Neural progenitor cell (in vitro differentiated cells): ENCODE measurements around the gene ITGA5. TPM values are rescaled to one million over a fixed set of nuclear protein-coding genes. Genes with fewer than 3 reads are reported as not detected.

Experiments
- DNase-seq: peaks from one replicate; pipeline ENCODE4 v3.0.0-alpha.2; 2016; ENCODE audit warnings: low spot score
- H2AFZ ChIP-seq: fragments of 200-600 bp; sonication (generic); replicated peaks from 2 replicates; pipeline ENCODE4 v1.6.1; 2016; ENCODE audit warnings: antibody characterized with exemption
- H3F3A ChIP-seq: fragments of 200-600 bp; sonication (generic); 2 replicates; pipeline ENCODE4 v1.6.1; 2016; ENCODE audit warnings: antibody characterized with exemption, low read depth
- H3K27ac ChIP-seq: fragments of 200-600 bp; sonication (generic); 2 replicates; pipeline ENCODE4 v1.5.1; 2016; ENCODE audit warnings: mild to moderate bottlenecking
- H3K27me3 ChIP-seq: fragments of 200-600 bp; sonication (generic); 2 replicates; pipeline ENCODE4 v1.6.1; 2016; ENCODE audit warnings: mild to moderate bottlenecking, moderate library complexity
- H3K36me3 ChIP-seq: fragments of 200-600 bp; sonication (generic); 2 replicates; pipeline ENCODE4 v1.5.1; 2016
- H3K4me1 ChIP-seq: fragments of 200-600 bp; sonication (generic); 2 replicates; pipeline ENCODE4 v1.6.1; 2016; ENCODE audit warnings: mixed run types
- H3K4me2 ChIP-seq: fragments of 200-600 bp; sonication (generic); 2 replicates; pipeline ENCODE4 v1.6.1; 2016
- H3K4me3 ChIP-seq: fragments of 200-600 bp; sonication (generic); 2 replicates; pipeline ENCODE4 v1.5.1; 2016
- H3K79me2 ChIP-seq: fragments of 200-600 bp; sonication (generic); 2 replicates; pipeline ENCODE4 v1.6.1; 2016; ENCODE audit warnings: low read depth
- H3K9ac ChIP-seq: fragments of 200-600 bp; sonication (generic); 2 replicates; pipeline ENCODE4 v1.6.1; 2016
- H3K9me3 ChIP-seq: fragments of 200-600 bp; sonication (generic); 2 replicates; pipeline ENCODE4 v1.5.1; 2016; ENCODE audit warnings: low read depth
- H4K20me1 ChIP-seq: fragments of 200-600 bp; sonication (generic); 2 replicates; pipeline ENCODE4 v1.6.1; 2016; ENCODE audit warnings: low read depth
- H3K27ac Mint-ChIP-seq: 3 replicates; pipeline ENCODE4 v1.8.0; 2021; ENCODE audit warnings: mixed read lengths
- H3K27me3 Mint-ChIP-seq: 2 replicates; pipeline ENCODE4 v1.8.0; 2022; ENCODE audit warnings: low read depth, mild to moderate bottlenecking, inconsistent platforms, moderate library complexity, mixed read lengths; ENCODE audit not compliant: insufficient read depth
- H3K36me3 Mint-ChIP-seq: 3 replicates; pipeline ENCODE4 v1.8.0; 2021; ENCODE audit warnings: mixed read lengths
- H3K4me1 Mint-ChIP-seq: 3 replicates; pipeline ENCODE4 v1.8.0; 2021; ENCODE audit warnings: mixed read lengths
- H3K4me3 Mint-ChIP-seq: 3 replicates; pipeline ENCODE4 v1.8.0; 2021; ENCODE audit warnings: mild to moderate bottlenecking, moderate library complexity, mixed read lengths
- H3K9me3 Mint-ChIP-seq: 3 replicates; pipeline ENCODE4 v1.8.0; 2020; ENCODE audit warnings: mixed read lengths
- EZH2 ChIP-seq: fragments of 200-600 bp; sonication (generic); IDR thresholded peaks from 2 replicates; pipeline ENCODE4 v1.6.1; 2017; ENCODE audit warnings: antibody characterized with exemption, mild to moderate bottlenecking, moderate library complexity
- EZH2phosphoT487 ChIP-seq: fragments of 200-600 bp; sonication (generic); IDR thresholded peaks from 2 replicates; pipeline ENCODE4 v1.6.1; 2017; ENCODE audit warnings: antibody characterized with exemption
- total RNA-seq: library from RNA; depleted of rRNA; stranded (reverse); fragments of >200 nt; gene quantifications from 2 replicates; pipeline ENCODE4 v1.2.3, GENCODE V29; 2015; ENCODE audit warnings: low replicate concordance
- TF ChIP-seq, protein P1 (sequence below): fragments of 200-600 bp; sonication (generic); IDR thresholded peaks from 2 replicates; pipeline ENCODE4 v1.5.1; 2017; ENCODE audit warnings: antibody characterized with exemption, mild to moderate bottlenecking

ITGA5 gene
- total RNA-seq, 1 donor from 2014 or later = 37.7 TPM

DNA sequence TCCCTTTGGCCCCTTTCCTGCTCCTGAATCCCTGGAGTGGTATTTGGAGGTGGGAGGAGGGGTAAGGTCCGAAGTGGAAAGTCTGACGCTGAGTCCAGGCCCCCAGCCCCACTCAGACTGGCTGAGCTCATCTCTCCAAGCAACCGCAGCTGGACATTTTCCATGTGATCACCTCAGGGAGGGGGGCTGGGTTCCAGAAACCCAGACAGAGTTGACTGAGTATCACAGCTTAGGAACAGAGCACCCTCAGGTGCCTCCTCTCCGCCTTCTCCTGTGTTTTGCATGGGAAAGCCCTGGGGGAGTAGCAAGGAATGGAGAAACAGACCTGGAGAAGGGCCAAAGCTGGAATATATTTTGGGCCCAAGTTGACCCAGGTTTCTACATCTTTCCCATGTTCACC, 8.0 kb upstream of the ITGA5 start:
- no peaks in the 10 kb centered on the region for H3K9me3 Mint-ChIP-seq

DNA sequence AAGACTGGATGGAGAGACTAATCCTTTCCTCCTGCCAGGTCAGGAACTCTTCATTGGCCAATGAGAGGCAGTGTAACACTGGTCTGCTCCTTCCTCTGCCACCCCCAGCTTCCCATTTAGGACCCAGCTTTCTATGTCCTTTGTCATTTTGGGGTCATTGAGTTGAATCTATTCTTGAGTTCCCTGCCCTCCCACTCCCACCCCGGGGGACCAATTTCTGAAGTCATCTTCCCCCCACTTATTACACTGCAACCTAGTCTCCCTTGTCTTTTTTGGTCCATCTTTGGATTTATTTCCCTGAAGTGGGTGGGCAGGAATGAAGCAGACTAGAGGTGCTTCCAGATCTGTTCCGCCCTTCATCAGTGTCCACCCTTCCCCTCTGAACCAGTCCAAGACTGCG, 7.6 kb upstream of the ITGA5 start:
- H3K27me3 Mint-ChIP-seq = peaks cover 20% of the 10 kb centered on the region
- TF ChIP-seq, protein P1, sequence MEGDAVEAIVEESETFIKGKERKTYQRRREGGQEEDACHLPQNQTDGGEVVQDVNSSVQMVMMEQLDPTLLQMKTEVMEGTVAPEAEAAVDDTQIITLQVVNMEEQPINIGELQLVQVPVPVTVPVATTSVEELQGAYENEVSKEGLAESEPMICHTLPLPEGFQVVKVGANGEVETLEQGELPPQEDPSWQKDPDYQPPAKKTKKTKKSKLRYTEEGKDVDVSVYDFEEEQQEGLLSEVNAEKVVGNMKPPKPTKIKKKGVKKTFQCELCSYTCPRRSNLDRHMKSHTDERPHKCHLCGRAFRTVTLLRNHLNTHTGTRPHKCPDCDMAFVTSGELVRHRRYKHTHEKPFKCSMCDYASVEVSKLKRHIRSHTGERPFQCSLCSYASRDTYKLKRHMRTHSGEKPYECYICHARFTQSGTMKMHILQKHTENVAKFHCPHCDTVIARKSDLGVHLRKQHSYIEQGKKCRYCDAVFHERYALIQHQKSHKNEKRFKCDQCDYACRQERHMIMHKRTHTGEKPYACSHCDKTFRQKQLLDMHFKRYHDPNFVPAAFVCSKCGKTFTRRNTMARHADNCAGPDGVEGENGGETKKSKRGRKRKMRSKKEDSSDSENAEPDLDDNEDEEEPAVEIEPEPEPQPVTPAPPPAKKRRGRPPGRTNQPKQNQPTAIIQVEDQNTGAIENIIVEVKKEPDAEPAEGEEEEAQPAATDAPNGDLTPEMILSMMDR = no peak
- TF ChIP-seq EZH2 (no peak), EZH2phosphoT487 (no peak)
- Histone ChIP-seq H2AFZ (no peak overlapping the region), H3K36me3 (no peaks in the 10 kb centered on the region), H3K27ac (no peak overlapping the region), H3K4me1 (peaks cover 19% of the 10 kb centered on the region), H4K20me1 (no peaks in the 10 kb centered on the region), H3K4me2 (no peak overlapping the region), H3K27me3 (no peaks in the 10 kb centered on the region), H3K79me2 (no peaks in the 10 kb centered on the region), H3K9ac (no peak overlapping the region), H3K4me3 (no peak overlapping the region), H3F3A (peaks cover 17% of the 10 kb centered on the region), H3K9me3 (no peaks in the 10 kb centered on the region)
- DNase-seq = no peak
- H3K9me3 Mint-ChIP-seq = no peaks in the 10 kb centered on the region
- peaks cover 18% of the 10 kb centered on the region for H3K4me1 Mint-ChIP-seq
- no peak overlapping the region for H3K4me3 Mint-ChIP-seq
- H3K36me3 Mint-ChIP-seq = no peaks in the 10 kb centered on the region
- H3K27ac Mint-ChIP-seq = no peak overlapping the region

More for the DNA sequence above, 8.0 kb upstream of the ITGA5 start:
- TF ChIP-seq EZH2phosphoT487 (no peak), EZH2 (no peak)
- TF ChIP-seq, protein P1 = no peak
- no peaks in the 10 kb centered on the region for H4K20me1 ChIP-seq
- Mint-ChIP-seq H3K4me1 (peaks cover 19% of the 10 kb centered on the region), H3K27ac (no peak overlapping the region), H3K4me3 (no peak overlapping the region), H3K27me3 (peaks cover 17% of the 10 kb centered on the region), H3K36me3 (no peaks in the 10 kb centered on the region)
- H2AFZ ChIP-seq = no peak overlapping the region
- DNase-seq = no peak
- no peaks in the 10 kb centered on the region for H3K79me2 ChIP-seq
- H3K27ac ChIP-seq = no peak overlapping the region
- H3K4me2 ChIP-seq = no peak overlapping the region
- H3K4me3 ChIP-seq = no peak overlapping the region
- H3F3A ChIP-seq = peaks cover 21% of the 10 kb centered on the region
- H3K4me1 ChIP-seq = peaks cover 23% of the 10 kb centered on the region
- H3K36me3 ChIP-seq = no peaks in the 10 kb centered on the region
- no peak overlapping the region for H3K9ac ChIP-seq
- no peaks in the 10 kb centered on the region for H3K27me3 ChIP-seq
- H3K9me3 ChIP-seq = no peaks in the 10 kb centered on the region

DNA sequence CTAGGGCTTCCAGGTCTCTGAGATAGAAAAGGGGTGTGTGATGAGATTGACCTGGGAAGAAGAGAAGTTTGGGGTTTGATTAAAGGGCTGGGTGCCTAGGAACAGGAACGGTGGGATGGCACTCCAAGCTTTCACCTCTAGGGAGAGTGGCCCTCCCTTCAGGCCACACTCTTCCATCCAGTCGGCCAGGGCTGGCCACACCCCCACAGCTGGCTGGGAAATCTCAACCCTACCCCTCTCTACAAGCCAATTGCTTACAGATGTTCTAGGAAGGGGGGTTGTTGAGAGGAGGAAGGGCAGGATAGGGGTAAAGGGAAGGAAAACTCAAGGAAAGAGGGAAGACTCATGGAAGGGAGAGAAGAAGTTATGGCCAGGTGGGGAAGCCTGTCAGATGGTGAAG, 6.6 kb upstream of the ITGA5 start:
- Histone ChIP-seq H3K4me2 (no peak overlapping the region), H3K36me3 (no peaks in the 10 kb centered on the region), H3K27me3 (no peaks in the 10 kb centered on the region), H4K20me1 (no peaks in the 10 kb centered on the region), H3K9me3 (no peaks in the 10 kb centered on the region), H3K79me2 (no peaks in the 10 kb centered on the region), H3K9ac (no peak overlapping the region), H3K27ac (no peak overlapping the region), H3K4me3 (no peak overlapping the region), H2AFZ (no peak overlapping the region), H3F3A (peaks cover 10% of the 10 kb centered on the region), H3K4me1 (peaks cover 20% of the 10 kb centered on the region)
- DNase-seq = no peak
- peaks cover 19% of the 10 kb centered on the region for H3K27me3 Mint-ChIP-seq
- H3K36me3 Mint-ChIP-seq = no peaks in the 10 kb centered on the region
- no peaks in the 10 kb centered on the region for H3K9me3 Mint-ChIP-seq
- TF ChIP-seq EZH2phosphoT487 (no peak), EZH2 (no peak)
- TF ChIP-seq, protein P1 = no peak
- H3K27ac Mint-ChIP-seq = no peak overlapping the region
- H3K4me1 Mint-ChIP-seq = peaks cover 14% of the 10 kb centered on the region
- no peak overlapping the region for H3K4me3 Mint-ChIP-seq

DNA sequence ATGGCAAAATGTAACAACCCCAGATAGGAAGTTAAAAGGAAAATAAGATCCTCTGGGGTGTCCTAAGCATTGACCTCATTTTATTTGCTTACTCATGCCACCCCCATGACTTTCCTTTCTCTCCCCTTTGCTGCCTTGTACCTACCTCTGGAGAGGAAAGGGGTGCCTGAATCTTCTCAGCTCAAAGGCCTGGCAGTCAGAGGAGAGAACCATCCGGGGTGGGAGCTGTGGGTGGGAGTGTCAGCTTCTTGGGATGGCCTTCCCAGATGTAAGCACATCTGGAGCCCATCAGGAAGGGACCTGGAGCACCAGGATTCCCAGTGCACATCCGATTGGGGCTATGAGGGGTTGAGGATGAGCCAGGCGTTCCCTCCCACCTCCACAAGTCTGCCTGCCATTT, 5.2 kb upstream of the ITGA5 start:
- Histone ChIP-seq H2AFZ (no peak overlapping the region), H3K27ac (no peak overlapping the region), H3K79me2 (no peaks in the 10 kb centered on the region), H3K27me3 (no peaks in the 10 kb centered on the region), H3K4me2 (no peak overlapping the region), H3K9ac (no peak overlapping the region), H3F3A (peaks cover 18% of the 10 kb centered on the region), H3K36me3 (no peaks in the 10 kb centered on the region), H3K9me3 (no peaks in the 10 kb centered on the region), H4K20me1 (no peaks in the 10 kb centered on the region), H3K4me1 (peaks cover 32% of the 10 kb centered on the region), H3K4me3 (no peak overlapping the region)
- no peak overlapping the region for H3K27ac Mint-ChIP-seq
- H3K9me3 Mint-ChIP-seq = no peaks in the 10 kb centered on the region
- peaks cover 20% of the 10 kb centered on the region for H3K27me3 Mint-ChIP-seq
- no peaks in the 10 kb centered on the region for H3K36me3 Mint-ChIP-seq
- peaks cover 23% of the 10 kb centered on the region for H3K4me1 Mint-ChIP-seq
- DNase-seq = no peak
- TF ChIP-seq EZH2 (no peak), EZH2phosphoT487 (no peak)
- TF ChIP-seq, protein P1 = no peak
- no peak overlapping the region for H3K4me3 Mint-ChIP-seq
